ENCODE results near the gene UNK. TPM values are rescaled to one million over a fixed set of nuclear protein-coding genes. Genes with fewer than 3 reads are reported as not detected.
A peak's percentile ranks its signal among the peaks of the same experiment; 100 is the strongest.
"Not testable (repeated sequence)": the region's sequence is repeated elsewhere in the genome, so short reads cannot be mapped to it uniquely, and the experiment has no call there.

Gene UNK
- total RNA-seq, 1 experiment from 2014 or later: 19.6 TPM

- peak; percentile 58 for DNase-seq (ENCODE audit: low spot score)
- in situ Hi-C loops (cut with HindIII; ENCODE audit: low sequenced_read_pairs): no loop called here
Measured at GRCh38 chr17:75753514-75754377, 30.9 kb upstream of the UNK start.

GRCh38 chr17:75754378-75755204 lies 30.0 kb upstream of the UNK start:
- in situ Hi-C loops (cut with HindIII; ENCODE audit: low sequenced_read_pairs): no loop called here
- DNase-seq (ENCODE audit: low spot score): no peak

- in situ Hi-C loops (cut with HindIII; ENCODE audit: low sequenced_read_pairs): no loop called here
- no peak for DNase-seq (ENCODE audit: low spot score)
Measured at GRCh38 chr17:75755205-75755901, 29.3 kb upstream of the UNK start.

GRCh38 chr17:75755990-75756389 lies 28.6 kb upstream of the UNK start:
- no peak for DNase-seq (ENCODE audit: low spot score)
- in situ Hi-C loops (cut with HindIII; ENCODE audit: low sequenced_read_pairs): no loop called here

- DNase-seq (ENCODE audit: low spot score): no peak
- in situ Hi-C loops (cut with HindIII; ENCODE audit: low sequenced_read_pairs): no loop called here
Measured at GRCh38 chr17:75756451-75757085, 28.0 kb upstream of the UNK start.

GRCh38 chr17:75757086-75757681 lies 27.4 kb upstream of the UNK start:
- DNase-seq (ENCODE audit: low spot score): no peak
- in situ Hi-C loops (cut with HindIII; ENCODE audit: low sequenced_read_pairs): no loop called here

GRCh38 chr17:75758131-75758905 lies 26.3 kb upstream of the UNK start:
- no peak for DNase-seq (ENCODE audit: low spot score)
- in situ Hi-C loops (cut with HindIII; ENCODE audit: low sequenced_read_pairs): no loop called here

- DNase-seq (ENCODE audit: low spot score): no peak
Measured at GRCh38 chr17:75759457-75759856, 25.1 kb upstream of the UNK start.

GRCh38 chr17:75759978-75760640 lies 24.5 kb upstream of the UNK start:
- in situ Hi-C loops (cut with HindIII; ENCODE audit: low sequenced_read_pairs): not testable (repeated sequence)

More at GRCh38 chr17:75759457-75759856, 25.1 kb upstream of the UNK start:
- in situ Hi-C loops (cut with HindIII; ENCODE audit: low sequenced_read_pairs): no loop called here

GRCh38 chr17:75762513-75763268 lies 21.9 kb upstream of the UNK start:
- no peak for DNase-seq (ENCODE audit: low spot score)
- in situ Hi-C loops (cut with HindIII; ENCODE audit: low sequenced_read_pairs): no loop called here

More at GRCh38 chr17:75759978-75760640, 24.5 kb upstream of the UNK start:
- DNase-seq (ENCODE audit: low spot score): not testable (repeated sequence)

GRCh38 chr17:75763269-75763607 lies 21.4 kb upstream of the UNK start:
- in situ Hi-C loops (cut with HindIII; ENCODE audit: low sequenced_read_pairs): no loop called here
- DNase-seq (ENCODE audit: low spot score): no peak

GRCh38 chr17:75763613-75764416 lies 20.8 kb upstream of the UNK start:
- DNase-seq (ENCODE audit: low spot score): no peak
- in situ Hi-C loops (cut with HindIII; ENCODE audit: low sequenced_read_pairs): no loop called here

GRCh38 chr17:75764417-75764710 lies 20.2 kb upstream of the UNK start:
- DNase-seq (ENCODE audit: low spot score): no peak
- in situ Hi-C loops (cut with HindIII; ENCODE audit: low sequenced_read_pairs): no loop called here

GRCh38 chr17:75764711-75765421 lies 19.7 kb upstream of the UNK start, which contains the start of gene GALK1:
GALK1 (minus strand) TSS chr17:75765192; CDS start chr17:75765136, 56 bp downstream.
- peak; percentile 58 for DNase-seq (ENCODE audit: low spot score)
- in situ Hi-C loops (cut with HindIII; ENCODE audit: low sequenced_read_pairs): no loop called here

- in situ Hi-C loops (cut with HindIII; ENCODE audit: low sequenced_read_pairs): no loop called here
- no peak for DNase-seq (ENCODE audit: low spot score)
Measured at GRCh38 chr17:75765981-75766380, 18.6 kb upstream of the UNK start.

GRCh38 chr17:75767881-75768280 lies 16.7 kb upstream of the UNK start:
- in situ Hi-C loops (cut with HindIII; ENCODE audit: low sequenced_read_pairs): no loop called here
- no peak for DNase-seq (ENCODE audit: low spot score)

Data from G401 (cell line).